ENCODE data around the gene KIF5A. TPM values are rescaled to one million over a fixed set of nuclear protein-coding genes. Genes with fewer than 3 reads are reported as not detected.

The KIF5A gene
- total RNA-seq, 3 donors from 2014 or later: 0.61 to 9.1 (median 1.2) TPM

DNA sequence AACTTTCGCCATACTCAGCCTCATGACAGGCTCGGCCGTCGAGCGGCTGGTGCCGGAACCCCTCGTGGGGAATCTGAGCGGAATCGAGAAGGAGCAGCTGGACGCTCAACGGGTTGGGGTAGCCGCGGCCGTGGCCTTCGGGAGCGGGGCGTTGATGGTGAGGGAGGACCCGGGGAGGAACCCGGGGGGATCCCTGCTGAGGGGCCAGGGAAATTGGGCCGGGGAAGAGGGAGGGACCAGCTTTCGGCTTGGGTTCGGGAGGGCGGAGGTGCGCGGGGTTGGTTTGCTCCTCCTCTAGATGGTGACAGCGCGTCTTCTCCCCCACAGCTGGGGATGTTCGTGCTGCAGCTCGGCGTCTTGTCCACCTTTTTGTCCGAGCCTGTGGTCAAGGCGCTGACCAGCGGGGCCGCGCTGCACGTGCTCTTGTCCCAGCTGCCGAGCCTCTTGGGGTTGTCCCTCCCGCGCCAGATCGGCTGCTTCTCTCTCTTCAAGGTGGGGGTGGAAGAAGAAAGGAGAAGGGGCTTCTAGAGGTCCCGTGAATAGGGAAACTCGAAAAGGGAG is 71.2 kb downstream of the KIF5A start:
- no peak for ATAC-seq

DNA sequence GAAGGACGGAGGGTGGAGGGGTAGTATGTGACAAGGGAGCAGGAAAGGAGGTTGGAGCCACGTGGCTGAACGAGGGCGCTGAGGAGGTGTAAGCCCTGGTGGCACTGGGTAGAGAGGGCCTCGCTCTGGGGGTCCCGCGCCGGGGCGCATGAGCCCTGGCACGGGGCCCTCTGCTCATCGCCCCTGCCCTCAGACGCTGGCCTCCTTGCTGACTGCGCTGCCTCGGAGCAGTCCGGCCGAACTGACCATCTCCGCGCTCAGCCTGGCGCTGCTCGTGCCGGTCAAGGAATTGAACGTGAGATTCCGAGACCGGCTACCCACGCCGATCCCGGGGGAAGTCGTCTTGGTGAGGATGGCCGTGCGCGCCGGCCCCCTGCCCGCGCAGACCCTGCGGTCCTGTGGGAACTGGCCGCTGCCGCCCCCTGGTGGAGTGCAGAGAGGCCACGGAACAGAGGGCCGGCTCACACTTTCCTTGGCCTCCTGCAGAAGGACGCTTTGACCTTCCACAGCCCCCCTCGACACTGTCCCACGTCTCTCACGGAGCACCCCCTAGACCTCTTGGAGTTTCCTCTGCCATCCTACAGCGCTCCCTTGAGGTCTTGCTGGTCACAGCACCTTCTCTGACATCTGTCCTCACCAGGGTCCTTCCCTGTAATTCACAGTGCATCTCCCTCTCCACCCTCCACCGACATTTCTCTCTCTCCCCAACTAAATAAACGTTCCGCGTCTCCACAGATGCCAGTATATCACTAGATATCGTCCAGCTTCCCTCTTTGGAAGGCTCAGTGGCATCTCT is 71.9 kb downstream of the KIF5A start:
- intact Hi-C loops (cut with DNase I, micrococcal nuclease): loop anchor here (5.0 kb wide), 1 partner anchor 39 kb away; no protein-coding TSS in a partner anchor
- TF ChIP-seq, protein P1, sequence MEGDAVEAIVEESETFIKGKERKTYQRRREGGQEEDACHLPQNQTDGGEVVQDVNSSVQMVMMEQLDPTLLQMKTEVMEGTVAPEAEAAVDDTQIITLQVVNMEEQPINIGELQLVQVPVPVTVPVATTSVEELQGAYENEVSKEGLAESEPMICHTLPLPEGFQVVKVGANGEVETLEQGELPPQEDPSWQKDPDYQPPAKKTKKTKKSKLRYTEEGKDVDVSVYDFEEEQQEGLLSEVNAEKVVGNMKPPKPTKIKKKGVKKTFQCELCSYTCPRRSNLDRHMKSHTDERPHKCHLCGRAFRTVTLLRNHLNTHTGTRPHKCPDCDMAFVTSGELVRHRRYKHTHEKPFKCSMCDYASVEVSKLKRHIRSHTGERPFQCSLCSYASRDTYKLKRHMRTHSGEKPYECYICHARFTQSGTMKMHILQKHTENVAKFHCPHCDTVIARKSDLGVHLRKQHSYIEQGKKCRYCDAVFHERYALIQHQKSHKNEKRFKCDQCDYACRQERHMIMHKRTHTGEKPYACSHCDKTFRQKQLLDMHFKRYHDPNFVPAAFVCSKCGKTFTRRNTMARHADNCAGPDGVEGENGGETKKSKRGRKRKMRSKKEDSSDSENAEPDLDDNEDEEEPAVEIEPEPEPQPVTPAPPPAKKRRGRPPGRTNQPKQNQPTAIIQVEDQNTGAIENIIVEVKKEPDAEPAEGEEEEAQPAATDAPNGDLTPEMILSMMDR (IDR thresholded peaks at IDR 0.05): peak; percentile 86

More for the DNA sequence above, 71.2 kb downstream of the KIF5A start:
- H3K4me3 ChIP-seq: no peak overlapping the region
- no peak for DNase-seq
- intact Hi-C loops (cut with DNase I, micrococcal nuclease): loop anchor here (5.0 kb wide), 1 partner anchor 39 kb away; no protein-coding TSS in a partner anchor
- H3K36me3 ChIP-seq (ENCODE audit: low read depth): no peaks in the 10 kb centered on the region
- peaks cover 11% of the 10 kb centered on the region for H3K4me1 ChIP-seq (ENCODE audit: low read depth)
- H3K9me3 ChIP-seq: no peaks in the 10 kb centered on the region
- TF ChIP-seq, protein P1 (IDR thresholded peaks at IDR 0.05): no peak

DNA sequence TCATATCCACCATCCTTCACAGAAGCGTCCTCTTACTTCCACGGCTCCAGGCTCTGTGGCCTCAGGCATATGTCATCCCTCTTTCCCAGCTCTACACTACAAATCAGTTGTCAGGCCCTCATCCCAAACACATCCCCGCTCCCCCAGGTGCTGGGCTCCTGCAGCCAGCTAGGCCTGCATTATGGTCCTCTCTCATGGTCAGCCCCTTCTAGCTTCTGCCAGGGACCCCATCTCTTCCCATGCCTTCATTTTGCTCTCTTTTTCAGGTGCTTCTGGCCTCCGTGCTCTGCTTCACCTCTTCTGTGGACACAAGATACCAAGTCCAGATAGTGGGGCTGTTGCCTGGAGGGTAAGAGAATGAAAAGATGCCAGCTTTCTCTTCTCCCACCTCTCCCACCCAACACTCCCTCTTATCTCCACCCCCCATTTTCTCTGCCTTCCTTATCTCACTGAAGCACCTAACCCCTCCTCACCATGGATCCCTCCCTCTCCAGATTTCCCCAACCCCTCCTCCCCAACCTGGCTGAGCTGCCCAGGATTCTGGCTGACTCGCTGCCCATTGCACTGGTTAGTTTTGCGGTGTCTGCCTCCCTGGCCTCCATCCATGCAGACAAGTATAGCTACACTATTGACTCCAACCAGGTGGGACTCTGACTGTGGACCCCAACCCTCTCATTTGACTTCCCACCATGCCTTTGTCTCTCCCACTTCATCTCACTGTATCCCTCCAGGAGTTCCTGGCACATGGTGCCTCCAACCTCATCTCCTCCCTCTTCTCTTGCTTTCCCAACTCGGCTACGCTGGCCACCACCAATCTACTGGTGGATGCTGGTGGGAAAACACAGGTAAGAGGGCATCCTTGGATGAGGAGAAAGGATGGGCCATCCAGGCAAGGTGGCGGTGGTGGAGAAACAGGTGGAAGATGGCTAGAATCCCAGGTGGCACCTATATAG is 72.7 kb downstream of the KIF5A start:
- no peaks in the 10 kb centered on the region for H3K36me3 ChIP-seq (ENCODE audit: low read depth)
- ATAC-seq (no peak), DNase-seq (no peak)
- H3K9me3 ChIP-seq: no peaks in the 10 kb centered on the region
- H3K4me3 ChIP-seq: no peak overlapping the region
- TF ChIP-seq, protein P1 (IDR thresholded peaks at IDR 0.05): no peak
- peaks cover 11% of the 10 kb centered on the region for H3K4me1 ChIP-seq (ENCODE audit: low read depth)
- intact Hi-C loops (cut with DNase I, micrococcal nuclease): loop anchor here (5.0 kb wide), 1 partner anchor 40 kb away; no protein-coding TSS in a partner anchor

More for the DNA sequence above, 71.9 kb downstream of the KIF5A start:
- Histone ChIP-seq H3K36me3 (ENCODE audit: low read depth) (no peaks in the 10 kb centered on the region), H3K4me1 (ENCODE audit: low read depth) (peaks cover 11% of the 10 kb centered on the region), H3K9me3 (no peaks in the 10 kb centered on the region), H3K4me3 (no peak overlapping the region)
- DNase-seq: peak in 2 of 3 donors; percentile 71 to 72
- ATAC-seq: peak; percentile 75

DNA sequence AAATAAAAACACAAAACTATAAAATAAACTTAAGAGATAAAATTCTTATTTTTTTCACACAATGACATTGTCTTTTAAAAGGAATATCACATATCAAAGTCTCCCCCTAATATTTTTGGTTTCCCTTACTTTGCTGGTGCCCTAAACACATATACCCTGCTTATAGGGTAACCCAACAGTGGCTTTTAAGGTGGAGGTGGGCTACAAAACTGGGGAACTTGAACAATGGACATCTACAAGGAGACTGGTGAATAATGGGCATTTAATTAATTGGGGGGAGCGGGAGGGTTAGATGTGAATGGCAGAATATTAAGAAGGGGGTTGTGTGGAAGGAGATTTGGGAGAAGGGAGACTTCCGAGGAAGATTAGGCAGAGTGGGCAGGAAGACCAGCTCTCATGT is 73.5 kb downstream of the KIF5A start:
- ATAC-seq: no peak
- no peak for DNase-seq
- TF ChIP-seq, protein P1 (IDR thresholded peaks at IDR 0.05): no peak
- intact Hi-C loops (cut with DNase I, micrococcal nuclease): loop anchor here (5.0 kb wide), 1 partner anchor 41 kb away; no protein-coding TSS in a partner anchor
- no peaks in the 10 kb centered on the region for H3K36me3 ChIP-seq (ENCODE audit: low read depth)
- H3K4me1 ChIP-seq (ENCODE audit: low read depth): peaks cover 11% of the 10 kb centered on the region
- H3K4me3 ChIP-seq: no peak overlapping the region
- H3K9me3 ChIP-seq: no peaks in the 10 kb centered on the region

DNA sequence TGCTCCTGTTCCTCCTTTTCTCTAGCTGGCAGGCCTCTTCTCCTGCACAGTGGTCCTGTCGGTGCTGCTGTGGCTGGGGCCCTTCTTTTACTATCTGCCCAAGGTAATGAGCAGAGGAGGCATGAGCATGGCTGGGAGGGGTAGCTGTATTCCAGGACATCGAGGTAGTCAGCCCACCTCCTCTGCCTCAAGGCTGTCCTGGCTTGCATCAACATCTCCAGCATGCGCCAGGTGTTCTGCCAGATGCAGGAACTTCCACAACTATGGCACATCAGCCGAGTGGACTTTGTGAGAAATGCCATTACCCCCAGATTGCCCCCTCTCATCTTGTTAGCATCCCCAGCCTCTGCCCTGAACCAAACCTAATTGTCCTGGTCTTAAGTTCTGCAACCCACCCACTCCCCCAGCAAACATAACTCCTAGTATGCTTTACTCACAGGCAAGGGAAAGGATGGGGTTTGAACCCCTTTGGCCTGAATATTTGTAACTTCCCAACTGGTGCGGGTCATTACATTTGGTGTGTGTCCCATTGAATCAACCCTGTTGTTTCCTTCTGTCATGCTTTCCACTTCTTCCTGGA is 74.1 kb downstream of the KIF5A start:
- no peak overlapping the region for H3K4me3 ChIP-seq
- H3K36me3 ChIP-seq (ENCODE audit: low read depth): no peaks in the 10 kb centered on the region
- no peaks in the 10 kb centered on the region for H3K9me3 ChIP-seq
- peaks cover 11% of the 10 kb centered on the region for H3K4me1 ChIP-seq (ENCODE audit: low read depth)
- intact Hi-C loops (cut with DNase I, micrococcal nuclease): loop anchor here (5.0 kb wide), 1 partner anchor 42 kb away; no protein-coding TSS in a partner anchor
- TF ChIP-seq, protein P1 (IDR thresholded peaks at IDR 0.05): no peak
- no peak for ATAC-seq
- DNase-seq: no peak

All from mucosa of descending colon (tissue), 3 donors.